GM23338 (cell line): ENCODE measurements around the gene HACD1. TPM values are rescaled to one million over a fixed set of nuclear protein-coding genes. Genes with fewer than 3 reads are reported as not detected.

Experiments used
- ATAC-seq: fragments of 200-7000 bp; cut with Tn5 transposase; 3 replicates; pipeline ENCODE4 v1.9.1; 2020
- DNase-seq: peaks from one replicate; pipeline ENCODE4 v3.0.0-alpha.2; 2015; ENCODE audit warnings: low spot score
- H2AFZ ChIP-seq: fragments of 200-600 bp; sonication (generic); 2 replicates; pipeline ENCODE4 v1.8.0; 2016; ENCODE audit warnings: antibody characterized with exemption, mild to moderate bottlenecking, moderate library complexity
- H3F3A ChIP-seq: fragments of 200-600 bp; sonication (generic); replicated peaks from 2 replicates; pipeline ENCODE4 v1.8.0; 2017; ENCODE audit warnings: antibody characterized with exemption, mixed run types, low read depth
- H3K27ac ChIP-seq: fragments of 200-600 bp; sonication (generic); 2 replicates; pipeline ENCODE4 v1.6.1; 2016; ENCODE audit warnings: low read depth
- H3K27me3 ChIP-seq: fragments of 200-600 bp; sonication (generic); 2 replicates; pipeline ENCODE4 v1.8.0; 2016; ENCODE audit warnings: mild to moderate bottlenecking, mixed run types, moderate library complexity; ENCODE audit not compliant: insufficient read depth
- H3K36me3 ChIP-seq: fragments of 200-600 bp; sonication (generic); 2 replicates; pipeline ENCODE4 v1.8.0; 2016; ENCODE audit warnings: mild to moderate bottlenecking; ENCODE audit not compliant: insufficient read depth
- H3K4me1 ChIP-seq: fragments of 200-600 bp; sonication (generic); 2 replicates; pipeline ENCODE4 v1.8.0; 2016; ENCODE audit warnings: mild to moderate bottlenecking, moderate library complexity; ENCODE audit not compliant: insufficient read depth
- H3K4me2 ChIP-seq: fragments of 200-600 bp; sonication (generic); 2 replicates; pipeline ENCODE4 v1.7.1; 2017; ENCODE audit warnings: mixed run types
- H3K4me3 ChIP-seq: fragments of 200-600 bp; sonication (generic); 2 replicates; pipeline ENCODE4 v1.6.1; 2016; ENCODE audit warnings: mixed run types
- H3K79me2 ChIP-seq: fragments of 200-600 bp; sonication (generic); replicated peaks from 2 replicates; pipeline ENCODE4 v1.8.0; 2017; ENCODE audit warnings: mild to moderate bottlenecking; ENCODE audit not compliant: insufficient read depth
- H3K9me2 ChIP-seq: fragments of 200-600 bp; sonication (generic); 2 replicates; pipeline ENCODE4 v1.8.0; 2017; ENCODE audit not compliant: insufficient read depth
- H4K20me1 ChIP-seq: fragments of 200-600 bp; sonication (generic); replicated peaks from 2 replicates; pipeline ENCODE4 v1.8.0; 2017; ENCODE audit warnings: mild to moderate bottlenecking; ENCODE audit not compliant: insufficient read depth
- H3K27ac Mint-ChIP-seq: 2 replicates; pipeline ENCODE4 v1.8.0; 2020; ENCODE audit warnings: inconsistent platforms, mild to moderate bottlenecking, moderate library complexity, mixed read lengths
- H3K27me3 Mint-ChIP-seq: 3 replicates; pipeline ENCODE4 v1.8.0; 2022; ENCODE audit warnings: low read depth, mild to moderate bottlenecking, moderate library complexity, mixed read lengths, inconsistent platforms; ENCODE audit not compliant: insufficient read depth, poor library complexity
- H3K36me3 Mint-ChIP-seq: 3 replicates; pipeline ENCODE4 v1.8.0; 2021; ENCODE audit warnings: low read depth, mild to moderate bottlenecking, inconsistent platforms, moderate library complexity, mixed read lengths
- H3K4me1 Mint-ChIP-seq: 3 replicates; pipeline ENCODE4 v1.8.0; 2020; ENCODE audit warnings: mild to moderate bottlenecking, inconsistent platforms, mixed read lengths
- H3K4me3 Mint-ChIP-seq: 3 replicates; pipeline ENCODE4 v1.8.0; 2021; ENCODE audit warnings: moderate library complexity, mild to moderate bottlenecking, inconsistent platforms, mixed read lengths
- H3K9me3 Mint-ChIP-seq: 3 replicates; pipeline ENCODE4 v1.8.0; 2020; ENCODE audit warnings: moderate library complexity, mild to moderate bottlenecking, inconsistent platforms, mixed read lengths
- CTCF ChIP-seq, 2 experiments: fragments of 200-600 bp in 1 of 2; sonication (generic) in 1 of 2; conservative IDR thresholded peaks; 2 replicates each; pipeline versions ENCODE4 v1.5.1 to v1.6.1; 2016 to 2017; ENCODE audit warnings: antibody characterized with exemption in 2 of 2, low read depth in 2 of 2, mild to moderate bottlenecking in 2 of 2, moderate library complexity in 1 of 2
- EZH2 ChIP-seq: fragments of 200-600 bp; sonication (generic); IDR thresholded peaks from one replicate; pipeline ENCODE4 v1.8.0; 2017; ENCODE audit warnings: antibody characterized with exemption, mild to moderate bottlenecking, low read depth; ENCODE audit not compliant: unreplicated experiment
- EZH2phosphoT487 ChIP-seq: fragments of 200-600 bp; sonication (generic); IDR thresholded peaks from one replicate; pipeline ENCODE4 v1.8.1; 2018; ENCODE audit warnings: antibody characterized with exemption; ENCODE audit not compliant: unreplicated experiment
- JUNB ChIP-seq: IDR thresholded peaks from one replicate; pipeline ENCODE4 v1.6.1; 2016; ENCODE audit warnings: antibody characterized with exemption; ENCODE audit not compliant: unreplicated experiment
- NANOG ChIP-seq: IDR thresholded peaks from 2 replicates; pipeline ENCODE4 v1.6.1; 2016; ENCODE audit warnings: antibody characterized with exemption, borderline replicate concordance
- STAT1 ChIP-seq: IDR thresholded peaks from one replicate; pipeline ENCODE4 v1.6.1; 2016; ENCODE audit warnings: antibody characterized with exemption; ENCODE audit not compliant: unreplicated experiment
- ZNF114 ChIP-seq: fragments of 250-450 bp; sonication (Bioruptor Pico); IDR thresholded peaks from 2 replicates; pipeline ENCODE4 v1.5.0; 2020; ENCODE audit warnings: mild to moderate bottlenecking, moderate library complexity
- ZNF331 ChIP-seq: fragments of 250-450 bp; sonication (Bioruptor Pico); IDR thresholded peaks from 2 replicates; pipeline ENCODE4 v1.5.0; 2020; ENCODE audit warnings: low read depth, mild to moderate bottlenecking, moderate library complexity
- polyA plus RNA-seq: library from polyadenylated mRNA; unstranded; fragments of >200 nt; fragmentation: Nextera tagmentation; extraction: Ambion mirVana; gene quantifications from 2 replicates; pipeline ENCODE4 v1.2.1, GENCODE V29; 2016
- total RNA-seq: library from RNA; depleted of rRNA; stranded (reverse); fragments of >200 nt; shearing (Covaris generic); gene quantifications from 2 replicates; pipeline ENCODE4 v1.2.3, GENCODE V29; 2014
- TF ChIP-seq, protein P1 (sequence below): fragments of 250-450 bp; sonication (Bioruptor Pico); IDR thresholded peaks from 2 replicates; pipeline ENCODE4 v1.5.0; 2020; ENCODE audit warnings: mild to moderate bottlenecking, moderate library complexity
- TF ChIP-seq, protein P2 (sequence below): IDR thresholded peaks from 2 replicates; pipeline ENCODE4 v1.6.1; 2016; ENCODE audit warnings: antibody characterized with exemption
- TF ChIP-seq, protein P3 (sequence below): IDR thresholded peaks from one replicate; pipeline ENCODE4 v1.6.1; 2018; ENCODE audit warnings: antibody characterized with exemption; ENCODE audit not compliant: unreplicated experiment

HACD1 gene
- total and polyA plus RNA-seq, 2 experiments from 2014 or later, result 32.2 to 66.2 TPM

DNA sequence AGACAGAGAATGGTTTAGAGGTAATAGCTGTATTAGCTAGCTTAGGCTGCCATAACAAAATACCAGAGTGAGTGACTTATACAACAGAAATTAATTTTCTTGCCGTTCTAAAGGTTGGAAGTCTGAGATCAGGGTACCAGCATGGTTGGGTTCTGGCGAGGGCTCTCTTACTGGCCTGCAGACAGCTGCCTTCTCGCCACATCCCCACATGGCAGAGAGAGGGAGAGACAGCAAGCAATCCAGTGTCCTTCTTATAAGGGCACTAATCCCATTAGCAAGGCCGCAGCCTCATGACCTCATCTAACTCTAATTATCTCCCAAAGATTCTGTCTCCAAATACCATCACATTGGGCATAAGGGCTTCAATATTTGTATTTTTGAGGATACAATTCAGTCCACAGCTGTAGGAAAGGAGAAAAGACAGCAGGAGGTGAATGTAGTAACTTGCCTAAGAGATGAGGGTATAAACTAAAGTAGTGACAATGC lies 23.2 kb upstream of the HACD1 start:
- H3K9me3 Mint-ChIP-seq, result no peaks in the 10 kb centered on the region
- ATAC-seq, result no peak
- H3K79me2 ChIP-seq, result peaks cover 35% of the 10 kb centered on the region
- TF ChIP-seq EZH2phosphoT487, result no peak
- TF ChIP-seq, protein P1, sequence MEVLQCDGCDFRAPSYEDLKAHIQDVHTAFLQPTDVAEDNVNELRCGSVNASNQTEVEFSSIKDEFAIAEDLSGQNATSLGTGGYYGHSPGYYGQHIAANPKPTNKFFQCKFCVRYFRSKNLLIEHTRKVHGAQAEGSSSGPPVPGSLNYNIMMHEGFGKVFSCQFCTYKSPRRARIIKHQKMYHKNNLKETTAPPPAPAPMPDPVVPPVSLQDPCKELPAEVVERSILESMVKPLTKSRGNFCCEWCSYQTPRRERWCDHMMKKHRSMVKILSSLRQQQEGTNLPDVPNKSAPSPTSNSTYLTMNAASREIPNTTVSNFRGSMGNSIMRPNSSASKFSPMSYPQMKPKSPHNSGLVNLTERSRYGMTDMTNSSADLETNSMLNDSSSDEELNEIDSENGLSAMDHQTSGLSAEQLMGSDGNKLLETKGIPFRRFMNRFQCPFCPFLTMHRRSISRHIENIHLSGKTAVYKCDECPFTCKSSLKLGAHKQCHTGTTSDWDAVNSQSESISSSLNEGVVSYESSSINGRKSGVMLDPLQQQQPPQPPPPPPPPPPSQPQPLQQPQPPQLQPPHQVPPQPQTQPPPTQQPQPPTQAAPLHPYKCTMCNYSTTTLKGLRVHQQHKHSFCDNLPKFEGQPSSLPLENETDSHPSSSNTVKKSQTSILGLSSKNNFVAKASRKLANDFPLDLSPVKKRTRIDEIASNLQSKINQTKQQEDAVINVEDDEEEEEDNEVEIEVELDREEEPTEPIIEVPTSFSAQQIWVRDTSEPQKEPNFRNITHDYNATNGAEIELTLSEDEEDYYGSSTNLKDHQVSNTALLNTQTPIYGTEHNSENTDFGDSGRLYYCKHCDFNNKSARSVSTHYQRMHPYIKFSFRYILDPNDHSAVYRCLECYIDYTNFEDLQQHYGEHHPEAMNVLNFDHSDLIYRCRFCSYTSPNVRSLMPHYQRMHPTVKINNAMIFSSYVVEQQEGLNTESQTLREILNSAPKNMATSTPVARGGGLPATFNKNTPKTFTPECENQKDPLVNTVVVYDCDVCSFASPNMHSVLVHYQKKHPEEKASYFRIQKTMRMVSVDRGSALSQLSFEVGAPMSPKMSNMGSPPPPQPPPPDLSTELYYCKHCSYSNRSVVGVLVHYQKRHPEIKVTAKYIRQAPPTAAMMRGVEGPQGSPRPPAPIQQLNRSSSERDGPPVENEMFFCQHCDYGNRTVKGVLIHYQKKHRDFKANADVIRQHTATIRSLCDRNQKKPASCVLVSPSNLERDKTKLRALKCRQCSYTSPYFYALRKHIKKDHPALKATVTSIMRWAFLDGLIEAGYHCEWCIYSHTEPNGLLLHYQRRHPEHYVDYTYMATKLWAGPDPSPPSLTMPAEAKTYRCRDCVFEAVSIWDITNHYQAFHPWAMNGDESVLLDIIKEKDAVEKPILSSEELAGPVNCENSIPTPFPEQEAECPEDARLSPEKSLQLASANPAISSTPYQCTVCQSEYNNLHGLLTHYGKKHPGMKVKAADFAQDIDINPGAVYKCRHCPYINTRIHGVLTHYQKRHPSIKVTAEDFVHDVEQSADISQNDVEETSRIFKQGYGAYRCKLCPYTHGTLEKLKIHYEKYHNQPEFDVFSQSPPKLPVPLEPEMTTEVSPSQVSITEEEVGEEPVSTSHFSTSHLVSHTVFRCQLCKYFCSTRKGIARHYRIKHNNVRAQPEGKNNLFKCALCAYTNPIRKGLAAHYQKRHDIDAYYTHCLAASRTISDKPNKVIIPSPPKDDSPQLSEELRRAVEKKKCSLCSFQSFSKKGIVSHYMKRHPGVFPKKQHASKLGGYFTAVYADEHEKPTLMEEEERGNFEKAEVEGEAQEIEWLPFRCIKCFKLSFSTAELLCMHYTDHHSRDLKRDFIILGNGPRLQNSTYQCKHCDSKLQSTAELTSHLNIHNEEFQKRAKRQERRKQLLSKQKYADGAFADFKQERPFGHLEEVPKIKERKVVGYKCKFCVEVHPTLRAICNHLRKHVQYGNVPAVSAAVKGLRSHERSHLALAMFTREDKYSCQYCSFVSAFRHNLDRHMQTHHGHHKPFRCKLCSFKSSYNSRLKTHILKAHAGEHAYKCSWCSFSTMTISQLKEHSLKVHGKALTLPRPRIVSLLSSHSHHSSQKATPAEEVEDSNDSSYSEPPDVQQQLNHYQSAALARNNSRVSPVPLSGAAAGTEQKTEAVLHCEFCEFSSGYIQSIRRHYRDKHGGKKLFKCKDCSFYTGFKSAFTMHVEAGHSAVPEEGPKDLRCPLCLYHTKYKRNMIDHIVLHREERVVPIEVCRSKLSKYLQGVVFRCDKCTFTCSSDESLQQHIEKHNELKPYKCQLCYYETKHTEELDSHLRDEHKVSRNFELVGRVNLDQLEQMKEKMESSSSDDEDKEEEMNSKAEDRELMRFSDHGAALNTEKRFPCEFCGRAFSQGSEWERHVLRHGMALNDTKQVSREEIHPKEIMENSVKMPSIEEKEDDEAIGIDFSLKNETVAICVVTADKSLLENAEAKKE (CRISPR knock-in tag), result no peak
- TF ChIP-seq NANOG, result no peak
- TF ChIP-seq, protein P2, sequence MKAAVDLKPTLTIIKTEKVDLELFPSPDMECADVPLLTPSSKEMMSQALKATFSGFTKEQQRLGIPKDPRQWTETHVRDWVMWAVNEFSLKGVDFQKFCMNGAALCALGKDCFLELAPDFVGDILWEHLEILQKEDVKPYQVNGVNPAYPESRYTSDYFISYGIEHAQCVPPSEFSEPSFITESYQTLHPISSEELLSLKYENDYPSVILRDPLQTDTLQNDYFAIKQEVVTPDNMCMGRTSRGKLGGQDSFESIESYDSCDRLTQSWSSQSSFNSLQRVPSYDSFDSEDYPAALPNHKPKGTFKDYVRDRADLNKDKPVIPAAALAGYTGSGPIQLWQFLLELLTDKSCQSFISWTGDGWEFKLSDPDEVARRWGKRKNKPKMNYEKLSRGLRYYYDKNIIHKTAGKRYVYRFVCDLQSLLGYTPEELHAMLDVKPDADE, result no peak
- TF ChIP-seq EZH2, result no peak
- TF ChIP-seq, protein P3, sequence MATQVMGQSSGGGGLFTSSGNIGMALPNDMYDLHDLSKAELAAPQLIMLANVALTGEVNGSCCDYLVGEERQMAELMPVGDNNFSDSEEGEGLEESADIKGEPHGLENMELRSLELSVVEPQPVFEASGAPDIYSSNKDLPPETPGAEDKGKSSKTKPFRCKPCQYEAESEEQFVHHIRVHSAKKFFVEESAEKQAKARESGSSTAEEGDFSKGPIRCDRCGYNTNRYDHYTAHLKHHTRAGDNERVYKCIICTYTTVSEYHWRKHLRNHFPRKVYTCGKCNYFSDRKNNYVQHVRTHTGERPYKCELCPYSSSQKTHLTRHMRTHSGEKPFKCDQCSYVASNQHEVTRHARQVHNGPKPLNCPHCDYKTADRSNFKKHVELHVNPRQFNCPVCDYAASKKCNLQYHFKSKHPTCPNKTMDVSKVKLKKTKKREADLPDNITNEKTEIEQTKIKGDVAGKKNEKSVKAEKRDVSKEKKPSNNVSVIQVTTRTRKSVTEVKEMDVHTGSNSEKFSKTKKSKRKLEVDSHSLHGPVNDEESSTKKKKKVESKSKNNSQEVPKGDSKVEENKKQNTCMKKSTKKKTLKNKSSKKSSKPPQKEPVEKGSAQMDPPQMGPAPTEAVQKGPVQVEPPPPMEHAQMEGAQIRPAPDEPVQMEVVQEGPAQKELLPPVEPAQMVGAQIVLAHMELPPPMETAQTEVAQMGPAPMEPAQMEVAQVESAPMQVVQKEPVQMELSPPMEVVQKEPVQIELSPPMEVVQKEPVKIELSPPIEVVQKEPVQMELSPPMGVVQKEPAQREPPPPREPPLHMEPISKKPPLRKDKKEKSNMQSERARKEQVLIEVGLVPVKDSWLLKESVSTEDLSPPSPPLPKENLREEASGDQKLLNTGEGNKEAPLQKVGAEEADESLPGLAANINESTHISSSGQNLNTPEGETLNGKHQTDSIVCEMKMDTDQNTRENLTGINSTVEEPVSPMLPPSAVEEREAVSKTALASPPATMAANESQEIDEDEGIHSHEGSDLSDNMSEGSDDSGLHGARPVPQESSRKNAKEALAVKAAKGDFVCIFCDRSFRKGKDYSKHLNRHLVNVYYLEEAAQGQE, result no peak
- no peak for TF ChIP-seq STAT1
- TF ChIP-seq CTCF (conservative IDR thresholded peaks at IDR 0.05; ENCODE audit: low read depth in 2 of 2), result no peak
- TF ChIP-seq ZNF331, result no peak
- no peak for TF ChIP-seq JUNB
- no peak for TF ChIP-seq ZNF114 (CRISPR knock-in tag)
- H3K36me3 ChIP-seq, result no peaks in the 10 kb centered on the region
- H3K4me3 Mint-ChIP-seq, result no peak overlapping the region
- peaks cover 11% of the 10 kb centered on the region for H3K27me3 Mint-ChIP-seq
- no peak overlapping the region for H2AFZ ChIP-seq
- H3K4me2 ChIP-seq, result no peak overlapping the region
- no peaks in the 10 kb centered on the region for H3K36me3 Mint-ChIP-seq
- peaks cover 3% of the 10 kb centered on the region for H3K4me1 ChIP-seq
- H3K4me1 Mint-ChIP-seq, result peaks cover 9% of the 10 kb centered on the region
- no peaks in the 10 kb centered on the region for H3K27me3 ChIP-seq
- no peak overlapping the region; the same call in 1 of the 2 replicates for H3K27ac ChIP-seq
- no peaks in the 10 kb centered on the region for H4K20me1 ChIP-seq
- H3K9me2 ChIP-seq, result no peaks in the 10 kb centered on the region
- no peak overlapping the region for H3K27ac Mint-ChIP-seq
- no peak overlapping the region for H3K4me3 ChIP-seq
- DNase-seq, result no peak
- no peaks in the 10 kb centered on the region for H3F3A ChIP-seq
